GM20000 (cell line): Measurements from ENCODE around the gene DISP2.

Experiments
- DNase-seq: peaks from one replicate; pipeline ENCODE4 v3.0.0; 2012; ENCODE audit warnings: low spot score
- CTCF ChIP-seq: IDR thresholded peaks from 2 replicates; pipeline ENCODE4 v1.5.1; 2012; ENCODE audit warnings: mild to moderate bottlenecking, control low read depth; ENCODE audit errors: extremely low read depth, missing control alignments

The DISP2 gene

GRCh38 chr15:40367686-40368611, 9.9 kb downstream of the DISP2 start:
- peak; percentile 75 for TF ChIP-seq CTCF
- DNase-seq, result peak; percentile 95

GRCh38 chr15:40368719-40369473, 10.9 kb downstream of the DISP2 start:
- DNase-seq, result no peak
- no peak for TF ChIP-seq CTCF

GRCh38 chr15:40369474-40369869, 11.5 kb downstream of the DISP2 start:
- no peak for DNase-seq
- TF ChIP-seq CTCF, result no peak

- no peak for TF ChIP-seq CTCF
- no peak for DNase-seq
Measured at GRCh38 chr15:40369971-40370370, 12.0 kb downstream of the DISP2 start.

GRCh38 chr15:40372981-40373380, 15.0 kb downstream of the DISP2 start:
- DNase-seq, result no peak
- TF ChIP-seq CTCF, result no peak

GRCh38 chr15:40377606-40378005, 19.6 kb downstream of the DISP2 start:
- no peak for TF ChIP-seq CTCF

GRCh38 chr15:40379374-40379773, 21.4 kb downstream of the DISP2 start:
- DNase-seq, result no peak
- TF ChIP-seq CTCF, result no peak

More at GRCh38 chr15:40377606-40378005, 19.6 kb downstream of the DISP2 start:
- no peak for DNase-seq
